Bronchial epithelial cell (primary cell): Measurements from ENCODE around the gene CMIP. TPM values are rescaled to one million over a fixed set of nuclear protein-coding genes. Genes with fewer than 3 reads are reported as not detected.

Source experiments
- DNase-seq: peaks from one replicate; pipeline ENCODE4 v3.0.0-alpha.2; 2010; ENCODE audit warnings: low read depth
- FAIRE-seq: peaks from 2 replicates; lab custom pipeline; 2011; peaks lifted over from hg19 to GRCh38; lab: Jason Lieb, UNC
- H3K27me3 ChIP-seq: 2 replicates; pipeline ENCODE4 v1.5.1; 2011; ENCODE audit warnings: low read length; ENCODE audit not compliant: control insufficient read depth, insufficient read depth
- H3K36me3 ChIP-seq: 2 replicates; pipeline ENCODE4 v1.5.1; 2011; ENCODE audit warnings: low read length; ENCODE audit not compliant: control insufficient read depth, insufficient read depth
- H3K4me3 ChIP-seq: 2 replicates; pipeline ENCODE4 v1.5.1; 2011; ENCODE audit warnings: mild to moderate bottlenecking, low read depth, low read length, control low read depth
- CTCF ChIP-seq: IDR thresholded peaks from 2 replicates; pipeline ENCODE4 v1.5.1; 2011; ENCODE audit warnings: mild to moderate bottlenecking, moderate library complexity, low read length, control low read depth, inconsistent platforms; ENCODE audit not compliant: insufficient read depth, severe bottlenecking
- total RNA-seq: library from RNA; depleted of rRNA; stranded (reverse); fragments of >200 nt; gene quantifications from 2 replicates; pipeline ENCODE4 v1.2.1, GENCODE V29; 2014

CMIP gene
- total RNA-seq, 1 donor from 2014 or later = 21.1 TPM

DNA sequence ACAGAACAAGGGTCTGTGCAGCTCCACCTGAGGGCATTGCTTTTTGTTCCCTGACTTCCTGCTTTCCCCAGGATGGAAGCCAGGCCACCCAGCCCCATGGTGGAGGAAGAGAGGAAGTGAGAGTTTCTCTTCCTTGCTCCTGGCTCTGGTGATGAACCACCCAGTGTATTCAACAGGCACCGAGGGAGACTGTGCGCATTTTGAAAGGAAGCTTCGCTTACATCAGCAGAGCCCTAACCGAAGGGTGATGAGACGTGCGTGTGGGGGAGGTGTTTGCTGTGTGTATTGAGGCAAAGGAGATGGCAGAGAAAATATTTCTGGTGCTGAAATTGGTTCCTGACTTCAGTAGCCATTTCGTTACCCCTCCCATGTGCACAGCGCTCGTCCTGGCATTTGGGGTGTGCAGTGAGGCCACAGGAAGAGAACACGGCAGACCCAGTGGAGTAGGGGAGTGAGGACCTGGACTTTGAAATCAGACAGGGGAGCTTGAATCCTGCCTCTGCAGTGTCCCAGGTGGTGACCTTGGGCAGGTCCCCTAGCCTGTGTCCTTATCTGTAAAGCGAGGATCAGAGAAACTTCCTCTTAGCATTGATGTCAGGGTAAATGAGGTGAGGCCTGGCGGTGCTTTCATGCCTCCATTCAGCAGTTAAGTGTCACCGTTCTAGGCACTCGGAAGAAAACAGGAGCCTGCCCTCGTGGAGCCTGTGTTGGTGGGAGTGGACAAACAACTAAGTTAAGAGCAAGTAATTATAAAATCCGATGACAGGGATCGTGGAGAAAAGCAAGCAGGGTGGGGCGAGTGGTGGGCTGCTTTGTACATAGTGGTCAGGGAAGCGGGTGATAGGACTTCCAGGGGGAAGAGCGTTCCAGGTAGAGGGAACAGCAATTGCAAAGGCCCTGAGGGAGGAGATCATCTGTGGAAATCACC, 7.4 kb downstream of the CMIP start:
- TF ChIP-seq CTCF = no peak
- Histone ChIP-seq H3K4me3 (no peak overlapping the region), H3K36me3 (peaks cover 11% of the 10 kb centered on the region), H3K27me3 (no peaks in the 10 kb centered on the region)
- DNase-seq = no peak
- FAIRE-seq = no peak

DNA sequence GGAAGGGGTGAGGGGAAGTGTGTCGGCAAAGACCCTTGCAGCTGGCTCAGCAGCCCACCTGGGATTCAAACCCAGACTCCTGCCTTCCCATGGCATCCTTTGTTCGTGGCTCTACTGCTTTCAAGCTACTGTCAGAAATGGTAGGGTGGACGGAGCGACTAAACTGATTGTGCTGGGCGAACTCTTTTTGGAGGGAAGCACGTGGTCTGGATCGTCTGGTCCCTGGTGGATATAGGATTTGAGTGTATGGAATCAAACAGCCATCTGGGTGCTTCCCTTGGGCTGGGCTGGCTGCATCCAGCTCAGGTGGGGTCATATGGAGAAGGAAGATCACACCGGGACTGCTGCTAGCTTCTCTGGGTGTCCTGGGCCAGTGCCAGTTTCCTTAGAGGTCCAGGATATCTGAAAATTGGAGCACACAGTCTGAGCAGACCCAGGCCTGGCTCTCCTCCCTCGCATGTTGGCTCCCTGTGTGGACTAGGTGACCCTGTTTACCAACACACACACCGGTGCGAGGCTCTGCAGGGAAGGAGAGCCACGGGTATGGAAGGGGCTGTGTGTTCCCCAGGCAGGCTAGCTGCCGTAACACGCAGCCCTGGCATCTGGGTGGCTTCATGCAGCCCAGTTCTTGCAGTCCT, 8.6 kb downstream of the CMIP start:
- H3K27me3 ChIP-seq = no peaks in the 10 kb centered on the region

GRCh38 chr16:81454044-81454443, 9.4 kb downstream of the CMIP start:
- no peak overlapping the region for H3K4me3 ChIP-seq
- H3K36me3 ChIP-seq = peaks cover 16% of the 10 kb centered on the region
- no peaks in the 10 kb centered on the region for H3K27me3 ChIP-seq
- FAIRE-seq = no peak
- no peak for DNase-seq
- no peak for TF ChIP-seq CTCF

More for the DNA sequence above, 8.6 kb downstream of the CMIP start:
- FAIRE-seq (no peak), DNase-seq (no peak)
- Histone ChIP-seq H3K36me3 (peaks cover 13% of the 10 kb centered on the region), H3K4me3 (no peak overlapping the region)
- TF ChIP-seq CTCF = no peak

GRCh38 chr16:81455006-81455405, 10.4 kb downstream of the CMIP start:
- no peak overlapping the region for H3K4me3 ChIP-seq
- FAIRE-seq (no peak), DNase-seq (no peak)
- no peak for TF ChIP-seq CTCF
- no peaks in the 10 kb centered on the region for H3K27me3 ChIP-seq
- peaks cover 21% of the 10 kb centered on the region for H3K36me3 ChIP-seq

DNA sequence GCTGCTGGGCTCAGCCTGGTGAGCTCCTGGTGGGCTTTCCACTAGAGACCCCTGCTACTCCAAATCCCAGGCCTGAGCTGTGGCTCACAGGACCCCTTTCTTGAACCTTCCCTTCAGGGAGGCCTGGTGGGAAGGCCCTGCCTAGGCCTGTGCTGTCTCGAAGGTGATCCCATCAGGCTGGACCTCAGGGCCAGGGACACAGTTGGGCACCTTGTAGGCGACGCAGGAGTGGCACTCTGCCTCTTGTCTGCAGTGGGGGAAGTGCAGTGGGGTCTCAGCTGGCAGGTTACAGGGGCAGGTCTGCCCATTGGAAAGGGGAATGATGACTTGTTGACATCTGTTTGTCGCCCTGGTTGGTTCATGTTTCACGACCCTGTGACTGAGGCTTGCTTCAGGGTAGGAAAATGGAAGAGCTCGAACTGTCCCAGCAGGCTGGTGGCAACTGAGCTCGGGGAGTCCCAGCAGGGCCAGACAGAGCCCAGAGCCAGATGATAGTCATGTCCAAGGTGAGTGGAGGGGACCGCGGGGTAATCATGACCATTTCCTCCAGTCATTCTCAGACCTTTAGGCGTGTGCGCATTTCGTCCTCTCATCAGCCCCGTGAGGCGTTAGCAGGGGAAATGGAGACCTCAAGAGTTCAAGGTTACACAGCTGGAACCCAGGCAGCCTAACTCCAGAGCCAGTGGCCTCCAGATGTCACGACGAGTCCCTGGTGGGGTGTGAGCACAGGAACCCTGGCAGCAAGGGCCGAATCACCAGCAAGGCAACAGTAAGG, 11.3 kb downstream of the CMIP start:
- Histone ChIP-seq H3K27me3 (no peaks in the 10 kb centered on the region), H3K4me3 (no peak overlapping the region), H3K36me3 (peaks cover 26% of the 10 kb centered on the region)
- no peak for DNase-seq
- no peak for FAIRE-seq
- no peak for TF ChIP-seq CTCF
